HEK293T (cell line): ENCODE results near the gene CCDC152.

Experiments used
- BHLHE40 ChIP-seq: fragments of 450-650 bp; IDR thresholded peaks from 2 replicates; pipeline ENCODE4 v1.6.1; 2016; ENCODE audit warnings: mild to moderate bottlenecking, moderate library complexity, borderline replicate concordance
- FOXA1 ChIP-seq: fragments of 450-650 bp; IDR thresholded peaks from 2 replicates; pipeline ENCODE4 v1.6.1; 2016; ENCODE audit warnings: mild to moderate bottlenecking

DNA sequence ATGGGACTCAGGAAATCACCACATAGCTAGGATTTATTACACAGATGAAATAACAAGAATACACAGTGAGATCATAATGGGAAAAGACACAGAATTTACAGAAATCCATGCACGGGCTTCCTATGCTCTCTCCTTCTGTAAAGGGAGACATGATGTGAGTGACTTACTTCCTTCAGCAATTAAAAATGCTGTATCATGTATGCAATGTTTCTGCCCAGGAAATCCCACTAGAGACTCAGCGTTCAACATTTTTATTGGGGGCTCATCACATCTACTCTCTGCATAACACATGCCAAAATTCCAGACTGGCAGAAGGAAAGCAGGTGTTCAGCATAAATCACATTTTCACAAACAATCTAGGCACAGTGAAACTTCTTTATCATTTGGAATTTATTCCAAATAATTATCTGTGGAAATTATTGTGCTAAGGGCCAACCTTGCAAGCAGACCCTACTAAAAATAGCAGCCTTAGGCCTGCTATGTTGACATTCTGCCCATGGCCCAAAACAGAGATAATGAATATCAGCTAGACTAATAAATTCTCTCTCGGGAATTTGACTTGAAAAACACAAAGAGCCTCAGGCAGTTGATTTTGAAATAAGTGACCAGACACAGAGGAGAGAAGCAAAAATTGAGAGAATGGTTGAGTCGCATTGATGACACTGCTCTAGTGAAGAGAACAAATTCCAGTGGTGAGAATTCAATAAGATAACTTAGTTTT, 86.5 kb downstream of the CCDC152 start:
- TF ChIP-seq BHLHE40 (no peak), FOXA1 (no peak)
